ENCODE data around the gene PAM. TPM values are rescaled to one million over a fixed set of nuclear protein-coding genes. Genes with fewer than 3 reads are reported as not detected.

Gene PAM
- total and polyA plus RNA-seq, 2 of the 8 experiments (the other 6 are each of a cell fraction or from before 2014, with no cell fraction given) = 30.4 to 67.8 TPM

DNA sequence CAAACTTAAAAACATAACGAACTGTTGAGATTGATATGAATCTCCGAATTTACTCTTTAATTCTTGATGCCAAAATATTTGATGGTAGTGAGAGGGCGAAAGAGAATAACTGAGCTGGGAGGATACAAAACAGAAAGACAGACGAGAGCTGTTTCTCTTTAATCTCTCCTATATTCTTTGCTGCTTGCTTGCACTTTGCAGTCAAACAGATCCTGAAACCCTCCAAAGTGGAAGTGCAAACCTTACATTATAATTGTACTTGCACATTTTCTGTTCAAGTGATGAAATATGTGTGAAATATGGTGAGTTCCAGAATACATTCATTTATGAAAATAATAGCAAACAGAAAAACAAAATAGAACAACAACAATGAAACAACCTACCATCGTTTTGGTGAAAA, 63.8 kb downstream of the PAM start:
- FAIRE-seq (no peak), DNase-seq (ENCODE audit: low read depth in 1 of 2, low spot score in 2 of 2) (no peak)
- Histone ChIP-seq H3K79me1 (ENCODE audit: low read depth, low read length) (no peaks in the 10 kb centered on the region; the same call in 1 of the 2 replicates), H4K8ac (ENCODE audit: extremely low read depth, insufficient read depth, low read length) (no peak overlapping the region), H3K4me2 (ENCODE audit: insufficient read depth in 1 of 2, low read depth in 2 of 2, low read length in 2 of 2) (no peak overlapping the region), H3K79me2 (ENCODE audit: control insufficient read depth in 1 of 2, insufficient read depth in 2 of 2, low read length in 2 of 2) (no peaks in the 10 kb centered on the region), H3K9ac (replicated peaks in 1 of 4; ENCODE audit: extremely low read depth in 1 of 4, low read depth in 3 of 4, low read length in 3 of 4) (no peak overlapping the region), H2BK120ac (replicated peaks; ENCODE audit: low read depth, low read length) (no peak overlapping the region), H3K27me3 (replicated peaks in 1 of 4; ENCODE audit: control insufficient read depth in 3 of 4, extremely low read depth in 1 of 4, insufficient read depth in 3 of 4, low read length in 3 of 4) (no peaks in the 10 kb centered on the region), H2BK20ac (ENCODE audit: low read length) (no peak overlapping the region), H3K9me3 (ENCODE audit: insufficient read depth in 2 of 2, low read depth in 1 of 2, low read length in 1 of 2) (no peaks in the 10 kb centered on the region), H3K56ac (replicated peaks; ENCODE audit: insufficient read length, low read depth, low read length) (no peak overlapping the region), H3K18ac (ENCODE audit: extremely low read depth, low read length) (no peak overlapping the region), H4K91ac (replicated peaks; ENCODE audit: insufficient read length, low read length) (no peak overlapping the region), H3K27ac (ENCODE audit: low read depth, low read length) (no peak overlapping the region), H2AK5ac (ENCODE audit: low read depth, low read length) (no peak overlapping the region), H3K4me3 (ENCODE audit: extremely low read depth in 1 of 4, insufficient read depth in 2 of 4, low read depth in 3 of 4, low read length in 4 of 4) (no peak overlapping the region), H3K23me2 (ENCODE audit: low read depth, low read length) (no peaks in the 10 kb centered on the region), H3K4ac (replicated peaks; ENCODE audit: insufficient read length, low read depth, low read length) (no peak overlapping the region), H3K36me3 (ENCODE audit: control insufficient read depth in 2 of 4, insufficient read depth in 4 of 4, low read length in 3 of 4) (no peaks in the 10 kb centered on the region), H2BK15ac (ENCODE audit: low read length) (no peak overlapping the region), H4K20me1 (replicated peaks in 1 of 2; ENCODE audit: control insufficient read depth in 1 of 2, insufficient read depth in 2 of 2, low read length in 2 of 2) (no peaks in the 10 kb centered on the region), H2BK12ac (ENCODE audit: low read depth, low read length) (no peak overlapping the region), H3K14ac (ENCODE audit: insufficient read length) (no peak overlapping the region), H2AFZ (ENCODE audit: low read length) (no peak overlapping the region), H3K4me1 (replicated peaks in 1 of 4; ENCODE audit: control insufficient read depth in 3 of 4, insufficient read depth in 4 of 4, low read length in 3 of 4) (no peaks in the 10 kb centered on the region), H3K23ac (ENCODE audit: insufficient read length) (no peak overlapping the region), H2BK5ac (ENCODE audit: low read depth, low read length) (no peak overlapping the region), H4K5ac (ENCODE audit: insufficient read length, low read depth, low read length) (no peak overlapping the region)
- TF ChIP-seq JUN (IDR thresholded peaks at IDR 0.05; ENCODE audit: low read depth, low read length) (no peak), PHF8 (conservative IDR thresholded peaks at IDR 0.05; ENCODE audit: low read depth, low read length) (no peak), ZNF274 (IDR thresholded peaks at IDR 0.05; ENCODE audit: borderline replicate concordance, extremely low read depth, low read length) (no peak), HDAC6 (IDR thresholded peaks at IDR 0.05; ENCODE audit: low read depth, low read length) (no peak), MAFK (IDR thresholded peaks at IDR 0.05; ENCODE audit: low read depth, low read length) (no peak), CBX5 (IDR thresholded peaks at IDR 0.05; ENCODE audit: low read depth, low read length) (no peak), CEBPB (IDR thresholded peaks at IDR 0.05; ENCODE audit: low read depth, low read length) (no peak), CREB1 (IDR thresholded peaks at IDR 0.05) (no peak), TEAD4 (IDR thresholded peaks at IDR 0.05; ENCODE audit: low read depth, low read length) (no peak), SP1 (IDR thresholded peaks at IDR 0.05; ENCODE audit: low read depth, low read length) (no peak), TBP (IDR thresholded peaks at IDR 0.05; ENCODE audit: low read depth, low read length) (no peak)
- POLR2A ChIA-PET (ENCODE audit: partially characterized antibody) = no interaction called here
- CTCF ChIA-PET (ENCODE audit: partially characterized antibody) = interaction anchor here (1.5 kb wide), 1 partner anchor 19 kb away, joined by 8 read pairs; no protein-coding TSS in a partner anchor
- 89% methylated on average over 5 of the region's 5 CpGs; no CpG with 5 or more reads in 1 of the 2 experiments for whole genome bisulfite sequencing, 2 experiments (ENCODE audit: extremely low coverage in 1 of 2, insufficient coverage in 1 of 2, insufficient read length in 1 of 2, insufficient replicate concordance in 2 of 2, low coverage in 1 of 2, low lambda C conversion rate in 2 of 2, missing lambda C conversion rate in 1 of 2)

Measured in H1 (cell line).